HCT116 (cell line): Measurements from ENCODE around the gene SLC15A2. TPM values are rescaled to one million over a fixed set of nuclear protein-coding genes. Genes with fewer than 3 reads are reported as not detected.

Experiments used
- ATAC-seq: fragments of 200-7000 bp; cut with Tn5 transposase; 2 replicates; pipeline ENCODE4 v1.9.1; 2020; ENCODE audit warnings: mild to moderate bottlenecking, moderate library complexity
- BruUV-seq: library from RNA; stranded (reverse); fragments of 400-500 nt; replicated peaks from 2 replicates; lab custom pipeline; 2021; lab: Mats Ljungman, UMichigan
- CTCF ChIA-PET: fragments of 300-600 bp; sonication (Branson Sonifier 250); formaldehyde crosslinking; loops from one replicate; lab custom pipeline; 2021; ENCODE audit warnings: antibody characterized with exemption; lab: Charles Lee
- POLR2A ChIA-PET: fragments of 300-600, 350-600 bp; sonication (Branson Sonifier 250); formaldehyde crosslinking; loops from one replicate; lab custom pipeline; 2021; ENCODE audit warnings: antibody characterized with exemption; lab: Charles Lee
- RAD21 ChIA-PET, 2 experiments: fragments of 300-600 bp; sonication (Branson Sonifier 250); formaldehyde crosslinking; loops; one replicate each; lab custom pipeline; 2023; ENCODE audit warnings: low total read pairs in 2 of 2; ENCODE audit not compliant: uncharacterized antibody in 2 of 2, unreplicated experiment in 2 of 2, low non-redundant PET in 1 of 2; lab: Charles Lee
- DNase-seq: peaks from one replicate; pipeline ENCODE4 v3.0.0-alpha.2; 2010; ENCODE audit warnings: low read depth, low spot score
- H2AFZ ChIP-seq: fragments of 200-600 bp; shearing (Covaris generic), sonication (generic); 2 replicates; pipeline ENCODE4 v1.6.1; 2017; ENCODE audit warnings: low read depth, mixed run types, mixed read lengths, antibody characterized with exemption, low read length; ENCODE audit not compliant: poor library complexity, severe bottlenecking
- H3K27ac ChIP-seq: 2 replicates; pipeline ENCODE4 v1.5.1; 2012; ENCODE audit warnings: low read depth, low read length
- H3K27me3 ChIP-seq: fragments of 200-600 bp; sonication (generic); 2 replicates; pipeline ENCODE4 v1.6.1; 2016; ENCODE audit warnings: mixed run types, low read length, mixed read lengths; ENCODE audit not compliant: insufficient read depth
- H3K36me3 ChIP-seq, 2 experiments: fragments of 200-500 bp in 1 of 2; fragments of 200-600 bp in 1 of 2; sonication (Bioruptor generic) in 1 of 2; sonication (generic) in 1 of 2; 2 replicates each; pipeline versions ENCODE4 v1.5.1 to v1.6.1; 2014 to 2016; ENCODE audit warnings: low read length in 2 of 2, inconsistent platforms in 1 of 2, mixed read lengths in 1 of 2, mixed run types in 1 of 2; ENCODE audit not compliant: insufficient read depth in 2 of 2, control insufficient read depth in 1 of 2
- H3K4me1 ChIP-seq, 2 experiments: fragments of 200-600 bp in 1 of 2; sonication (generic) in 1 of 2; 2 replicates each; pipeline versions ENCODE4 v1.5.1 to v1.6.1; 2012 to 2017; ENCODE audit warnings: low read length in 2 of 2, inconsistent platforms in 1 of 2, mild to moderate bottlenecking in 1 of 2, mixed read lengths in 1 of 2, mixed run types in 1 of 2, moderate library complexity in 1 of 2; ENCODE audit not compliant: insufficient read depth in 2 of 2, control insufficient read depth in 1 of 2
- H3K4me2 ChIP-seq: fragments of 200-600 bp; sonication (generic); 2 replicates; pipeline ENCODE4 v1.6.1; 2017; ENCODE audit warnings: mixed run types, low read length, mixed read lengths
- H3K4me3 ChIP-seq, 2 experiments: fragments of 200-600 bp in 1 of 2; sonication (generic) in 1 of 2; replicated peaks in 1 of 2; 2 replicates each; pipeline ENCODE4 v1.5.1; 2011 to 2016; ENCODE audit warnings: low read length in 2 of 2, control low read depth in 1 of 2, low read depth in 1 of 2, mild to moderate bottlenecking in 1 of 2, mixed read lengths in 1 of 2, mixed run types in 1 of 2
- H3K79me2 ChIP-seq: fragments of 200-600 bp; sonication (generic); 2 replicates; pipeline ENCODE4 v1.6.1; 2017; ENCODE audit warnings: mild to moderate bottlenecking, mixed run types, low read length, moderate library complexity, mixed read lengths; ENCODE audit not compliant: insufficient read depth
- H3K9ac ChIP-seq: fragments of 200-600 bp; sonication (generic); 2 replicates; pipeline ENCODE4 v1.6.1; 2016; ENCODE audit warnings: low read length, mixed read lengths
- H3K9me2 ChIP-seq: fragments of 200-600 bp; sonication (generic), shearing (Covaris generic); 2 replicates; pipeline ENCODE4 v1.6.1; 2017; ENCODE audit warnings: mixed run types, mild to moderate bottlenecking, moderate library complexity; ENCODE audit not compliant: insufficient read depth
- H3K9me3 ChIP-seq, 2 experiments: fragments of 200-500 bp in 1 of 2; fragments of 200-600 bp in 1 of 2; sonication (Bioruptor generic) in 1 of 2; sonication (generic) in 1 of 2; 2 replicates each; pipeline ENCODE4 v1.6.1; 2014 to 2017; ENCODE audit warnings: low read length in 2 of 2, mixed read lengths in 2 of 2, inconsistent platforms in 1 of 2, low read depth in 1 of 2, mild to moderate bottlenecking in 1 of 2, mixed run types in 1 of 2, moderate library complexity in 1 of 2; ENCODE audit not compliant: control insufficient read depth in 1 of 2, insufficient read depth in 1 of 2
- H4K20me1 ChIP-seq: fragments of 200-600 bp; sonication (generic), shearing (Covaris generic); 2 replicates; pipeline ENCODE4 v1.6.1; 2017; ENCODE audit warnings: mixed run types, mild to moderate bottlenecking, moderate library complexity; ENCODE audit not compliant: insufficient read depth
- CEBPB ChIP-seq: IDR thresholded peaks from 2 replicates; pipeline ENCODE4 v1.6.1; 2012; ENCODE audit warnings: low read depth
- ELF1 ChIP-seq: IDR thresholded peaks from 2 replicates; pipeline ENCODE4 v1.6.1; 2012; ENCODE audit warnings: low read depth, borderline replicate concordance
- EZH2 ChIP-seq: fragments of 200-600 bp; sonication (generic); IDR thresholded peaks from 2 replicates; pipeline ENCODE4 v1.6.1; 2017; ENCODE audit warnings: antibody characterized with exemption, mixed run types
- EZH2phosphoT487 ChIP-seq: fragments of 200-600 bp; IDR thresholded peaks from 2 replicates; pipeline ENCODE4 v1.6.1; 2018; ENCODE audit warnings: antibody characterized with exemption, borderline replicate concordance
- POLR2A ChIP-seq: IDR thresholded peaks from 2 replicates; pipeline ENCODE4 v1.7.0; 2011; ENCODE audit warnings: borderline replicate concordance; ENCODE audit not compliant: insufficient read depth, insufficient read length; ENCODE audit errors: extremely low read depth
- POLR2AphosphoS5 ChIP-seq: IDR thresholded peaks from 2 replicates; pipeline ENCODE4 v1.6.1; 2011; ENCODE audit warnings: mild to moderate bottlenecking, low read depth, low read length, moderate library complexity
- RAD21 ChIP-seq: IDR thresholded peaks from 2 replicates; pipeline ENCODE4 v1.6.1; 2012; ENCODE audit warnings: low read depth, mild to moderate bottlenecking
- SIN3A ChIP-seq: IDR thresholded peaks from 2 replicates; pipeline ENCODE4 v1.6.1; 2012; ENCODE audit warnings: low read depth
- TCF7L2 ChIP-seq: IDR thresholded peaks from 2 replicates; pipeline ENCODE4 v1.7.0; 2011; ENCODE audit warnings: borderline replicate concordance, inconsistent platforms; ENCODE audit not compliant: insufficient read depth, insufficient read length; ENCODE audit errors: extremely low read depth
- YY1 ChIP-seq: IDR thresholded peaks from 2 replicates; pipeline ENCODE4 v1.6.1; 2011; ENCODE audit warnings: low read length, low read depth, moderate library complexity, mild to moderate bottlenecking; ENCODE audit not compliant: insufficient replicate concordance; ENCODE audit errors: extremely low read depth
- ZNF274 ChIP-seq: fragments of 200-500 bp; sonication (Bioruptor generic); IDR thresholded peaks from 2 replicates; pipeline ENCODE4 v1.6.1; 2014; ENCODE audit warnings: mild to moderate bottlenecking, low read depth, low read length, inconsistent platforms
- intact Hi-C: fragments of 100-400 bp; cut with micrococcal nuclease; formaldehyde crosslinking; loops from 2 replicates; pipeline ENCODE4 v1.10.0; 2022
- total RNA-seq: library from RNA; stranded (reverse); gene quantifications from one replicate; pipeline ENCODE4 v1.2.1, GENCODE V29; 2021; ENCODE audit not compliant: unreplicated experiment
- TF ChIP-seq, protein P1 (sequence below), 3 experiments: fragments of 200-600 bp in 1 of 3; sonication (generic) in 1 of 3; IDR thresholded peaks in 2 of 3; conservative IDR thresholded peaks in 1 of 3; 2 replicates each; pipeline ENCODE4 v1.5.1; 2012 to 2017; ENCODE audit warnings: low read depth in 2 of 3, low read length in 2 of 3, antibody characterized with exemption in 1 of 3, borderline replicate concordance in 1 of 3, control low read depth in 1 of 3, mild to moderate bottlenecking in 1 of 3, mixed read lengths in 1 of 3, mixed run types in 1 of 3, moderate library complexity in 1 of 3; ENCODE audit not compliant: insufficient read depth in 1 of 3
- TF ChIP-seq, protein P2 (sequence below): IDR thresholded peaks from 2 replicates; pipeline ENCODE4 v1.6.1; 2012

SLC15A2 gene
- total RNA-seq, 1 experiment from 2014 or later, result 0.96 TPM

DNA sequence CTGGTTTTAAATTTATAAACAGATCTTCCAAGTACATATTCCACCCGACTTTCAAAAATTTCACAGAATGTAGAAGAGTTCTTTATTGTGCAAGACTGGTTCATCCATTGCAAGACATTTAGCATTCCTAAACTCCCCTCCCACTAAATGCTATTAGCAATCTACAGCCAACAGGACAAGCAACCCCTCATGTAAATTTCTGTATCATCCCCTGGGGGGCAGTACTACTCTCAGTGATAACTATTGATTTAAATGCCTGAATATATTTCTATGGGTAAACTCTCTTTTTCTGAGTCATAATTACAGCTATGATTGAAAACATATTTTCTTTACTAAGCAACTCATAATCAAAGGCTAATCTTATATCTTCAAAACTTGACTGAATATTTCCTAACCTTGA is 10.7 kb upstream of the SLC15A2 start:
- Histone ChIP-seq H3K9ac (no peak overlapping the region), H3K4me1 (no peaks in the 10 kb centered on the region), H3K4me2 (no peak overlapping the region), H3K79me2 (no peaks in the 10 kb centered on the region), H4K20me1 (no peaks in the 10 kb centered on the region), H3K9me3 (no peaks in the 10 kb centered on the region), H2AFZ (no peak overlapping the region), H3K9me2 (no peaks in the 10 kb centered on the region), H3K27ac (no peak overlapping the region)
- CTCF ChIA-PET, result interaction anchor here (0.7 to 1.7 kb wide), 4 partner anchors 9 to 375 kb away, joined by 3 to 6 read pairs (median 5); partner anchors contain the start of gene POLQ
- peak; percentile 68 for ATAC-seq
- POLR2A ChIA-PET, result no interaction called here
- no TSS peak for BruUV-seq
- intact Hi-C loops, result no loop called here
- TF ChIP-seq SIN3A, result no peak
- TF ChIP-seq, protein P1, sequence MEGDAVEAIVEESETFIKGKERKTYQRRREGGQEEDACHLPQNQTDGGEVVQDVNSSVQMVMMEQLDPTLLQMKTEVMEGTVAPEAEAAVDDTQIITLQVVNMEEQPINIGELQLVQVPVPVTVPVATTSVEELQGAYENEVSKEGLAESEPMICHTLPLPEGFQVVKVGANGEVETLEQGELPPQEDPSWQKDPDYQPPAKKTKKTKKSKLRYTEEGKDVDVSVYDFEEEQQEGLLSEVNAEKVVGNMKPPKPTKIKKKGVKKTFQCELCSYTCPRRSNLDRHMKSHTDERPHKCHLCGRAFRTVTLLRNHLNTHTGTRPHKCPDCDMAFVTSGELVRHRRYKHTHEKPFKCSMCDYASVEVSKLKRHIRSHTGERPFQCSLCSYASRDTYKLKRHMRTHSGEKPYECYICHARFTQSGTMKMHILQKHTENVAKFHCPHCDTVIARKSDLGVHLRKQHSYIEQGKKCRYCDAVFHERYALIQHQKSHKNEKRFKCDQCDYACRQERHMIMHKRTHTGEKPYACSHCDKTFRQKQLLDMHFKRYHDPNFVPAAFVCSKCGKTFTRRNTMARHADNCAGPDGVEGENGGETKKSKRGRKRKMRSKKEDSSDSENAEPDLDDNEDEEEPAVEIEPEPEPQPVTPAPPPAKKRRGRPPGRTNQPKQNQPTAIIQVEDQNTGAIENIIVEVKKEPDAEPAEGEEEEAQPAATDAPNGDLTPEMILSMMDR (IDR thresholded peaks at IDR 0.05 in 2 of 3, conservative IDR thresholded peaks at IDR 0.05 in 1 of 3; ENCODE audit: borderline replicate concordance in 1 of 3, insufficient read depth in 1 of 3, low read depth in 2 of 3, low read length in 2 of 3), result peak; percentile 38 to 68 (median 54); a peak in 5 of 6 replicates
- TF ChIP-seq RAD21, result peak; percentile 46
- TF ChIP-seq, all 23 proteins: peak for 2
- peak; percentile 18 for DNase-seq
- Histone ChIP-seq H3K4me3 (no peak overlapping the region), H3K27me3 (no peaks in the 10 kb centered on the region), H3K36me3 (no peaks in the 10 kb centered on the region)
- RAD21 ChIA-PET, result interaction anchor here in 1 of 2 experiments (0.6 kb wide), 1 partner anchor 339 kb away, joined by 3 read pairs; no protein-coding TSS in a partner anchor

DNA sequence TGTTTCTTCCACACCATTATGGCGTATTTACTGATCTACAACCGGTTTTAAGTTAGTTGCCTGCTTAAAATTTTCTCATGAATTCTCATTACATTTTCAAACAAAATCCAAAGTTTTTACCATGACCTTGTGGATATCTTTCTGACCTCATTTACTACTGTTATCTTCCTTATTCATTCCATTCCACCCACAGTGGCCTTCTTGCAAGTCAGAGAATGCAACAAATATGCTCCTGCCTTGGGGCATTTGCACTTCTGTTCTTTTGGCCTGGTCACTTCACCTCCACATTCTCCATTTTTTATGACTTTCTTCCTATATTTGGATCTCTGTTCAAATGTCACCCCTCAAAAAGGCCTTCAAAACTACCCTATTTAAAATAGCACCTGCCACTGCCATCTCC is 8.8 kb upstream of the SLC15A2 start:
- intact Hi-C loops, result no loop called here

More for the DNA sequence above, 8.8 kb upstream of the SLC15A2 start:
- CTCF ChIA-PET, result no interaction called here
- ATAC-seq, result no peak
- H3K27ac ChIP-seq, result no peak overlapping the region
- H4K20me1 ChIP-seq, result no peaks in the 10 kb centered on the region
- no peaks in the 10 kb centered on the region for H3K27me3 ChIP-seq
- H2AFZ ChIP-seq, result no peak overlapping the region
- no peaks in the 10 kb centered on the region for H3K9me3 ChIP-seq
- H3K4me2 ChIP-seq, result no peak overlapping the region
- BruUV-seq, result no TSS peak
- H3K79me2 ChIP-seq, result no peaks in the 10 kb centered on the region
- TF ChIP-seq POLR2A (no peak), ELF1 (no peak), EZH2 (no peak), RAD21 (no peak), SIN3A (no peak), ZNF274 (no peak), TCF7L2 (no peak), YY1 (no peak), CEBPB (no peak), EZH2phosphoT487 (no peak), POLR2AphosphoS5 (no peak)
- TF ChIP-seq, protein P1 (IDR thresholded peaks at IDR 0.05 in 2 of 3, conservative IDR thresholded peaks at IDR 0.05 in 1 of 3; ENCODE audit: borderline replicate concordance in 1 of 3, insufficient read depth in 1 of 3, low read depth in 2 of 3, low read length in 2 of 3), result no peak
- TF ChIP-seq, protein P2, sequence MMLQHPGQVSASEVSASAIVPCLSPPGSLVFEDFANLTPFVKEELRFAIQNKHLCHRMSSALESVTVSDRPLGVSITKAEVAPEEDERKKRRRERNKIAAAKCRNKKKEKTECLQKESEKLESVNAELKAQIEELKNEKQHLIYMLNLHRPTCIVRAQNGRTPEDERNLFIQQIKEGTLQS, result no peak
- H3K36me3 ChIP-seq, result no peaks in the 10 kb centered on the region
- POLR2A ChIA-PET, result no interaction called here
- no peaks in the 10 kb centered on the region for H3K9me2 ChIP-seq
- no peak overlapping the region for H3K9ac ChIP-seq
- RAD21 ChIA-PET, result no interaction called here
- no peaks in the 10 kb centered on the region for H3K4me1 ChIP-seq
- no peak for DNase-seq
- H3K4me3 ChIP-seq, result no peak overlapping the region
